ENCODE data around the gene AKR1C1.
A peak's percentile ranks its signal among the peaks of the same experiment; 100 is the strongest.
"Not testable (repeated sequence)": the region's sequence is repeated elsewhere in the genome, so short reads cannot be mapped to it uniquely, and the experiment has no call there.

Gene AKR1C1

DNA sequence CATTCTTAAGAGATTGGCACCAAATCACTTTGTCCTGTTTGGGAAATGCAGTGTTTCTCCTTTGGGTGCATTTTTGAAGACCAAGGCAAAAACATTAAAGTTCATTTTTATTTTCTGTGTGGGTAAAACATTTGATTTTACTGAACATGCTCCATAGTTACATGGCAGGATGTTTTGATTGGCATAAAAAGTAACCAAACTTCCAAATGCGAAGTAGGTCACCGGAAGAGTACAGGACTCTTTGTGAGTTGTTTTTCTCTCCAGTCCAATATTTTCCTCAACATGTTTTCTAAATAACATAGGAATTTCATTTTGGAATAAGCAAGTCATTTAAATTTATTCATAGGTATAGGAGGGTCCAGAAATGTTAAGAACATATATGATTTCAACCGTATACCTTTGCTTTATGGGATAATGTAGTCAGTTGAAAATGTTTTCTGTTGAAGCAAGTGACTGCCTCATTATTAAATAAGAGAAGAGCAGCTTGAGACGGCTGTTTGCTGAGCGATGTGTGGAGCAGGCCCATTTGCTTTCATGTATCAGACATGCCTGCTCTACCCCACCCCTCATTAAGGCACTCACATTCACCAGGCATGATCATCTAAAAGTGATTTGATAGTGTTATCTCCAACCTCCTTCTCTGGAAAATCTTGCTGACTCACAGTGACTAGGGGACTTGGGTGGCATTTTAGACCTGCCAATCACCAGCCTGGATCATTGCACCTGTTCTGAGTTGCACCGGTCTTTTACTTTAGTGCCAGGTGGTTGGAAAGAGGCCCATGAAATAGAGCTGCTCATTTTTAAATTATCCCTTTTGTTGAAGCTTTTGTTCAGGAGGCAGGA lies 56.8 kb downstream of the AKR1C1 start:
- DNase-seq: peak; percentile 90 to 93

DNA sequence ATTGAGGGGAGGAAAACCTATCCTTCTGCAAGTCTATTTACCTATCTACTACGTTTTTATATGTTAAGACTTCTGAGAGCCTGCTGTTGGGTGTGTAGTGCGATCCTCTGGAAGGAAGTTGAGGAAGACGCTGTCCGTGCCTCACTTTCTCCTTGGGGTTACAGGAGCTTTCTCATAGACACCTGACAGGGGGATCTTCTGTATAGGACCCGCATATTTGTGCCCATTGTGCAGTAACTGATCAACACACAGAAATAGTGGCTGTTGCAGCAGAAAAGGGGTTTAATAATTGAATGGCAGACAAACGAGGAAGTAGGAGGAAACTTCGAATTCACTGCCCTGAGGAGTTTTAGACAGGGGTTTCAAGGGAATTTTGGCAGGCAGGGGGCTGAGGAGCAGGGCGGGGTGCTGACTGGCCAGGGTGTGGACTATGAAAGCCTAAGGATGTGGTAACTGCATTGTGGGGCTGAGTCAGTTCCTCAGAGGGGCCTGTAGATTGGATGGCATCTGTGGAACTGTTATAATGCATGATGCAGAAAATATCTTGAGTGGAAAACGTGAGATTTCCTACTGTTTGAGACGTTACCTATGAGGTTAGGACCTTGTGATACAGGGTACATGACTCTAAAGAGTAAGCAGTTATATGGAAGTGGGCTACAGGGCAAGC lies 58.5 kb downstream of the AKR1C1 start:
- not testable (repeated sequence) for DNase-seq

GRCh38 chr10:5023177-5023805 lies 60.1 kb downstream of the AKR1C1 start:
- DNase-seq: no peak

DNA sequence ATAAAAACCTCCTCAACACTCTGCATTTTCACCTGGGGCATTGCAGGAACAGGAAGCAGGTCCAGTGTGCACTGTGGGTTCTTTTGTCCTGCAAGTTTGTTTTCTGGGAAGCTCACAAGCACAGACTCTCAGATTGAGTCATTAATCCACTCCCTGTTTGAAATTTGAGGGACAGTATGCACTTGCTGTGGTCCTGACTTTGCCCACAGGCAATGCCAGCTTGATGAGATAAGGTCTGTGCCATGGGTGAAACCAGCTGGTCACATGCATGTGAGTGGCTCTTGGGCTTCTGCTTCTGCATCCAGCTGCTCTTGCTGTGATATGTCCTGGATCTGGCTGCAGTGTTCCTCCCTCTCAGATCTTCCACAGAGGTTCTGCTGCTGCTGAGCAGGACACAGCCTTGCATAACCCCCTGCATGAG lies 62.3 kb downstream of the AKR1C1 start:
- peak in 1 of 2 experiments; percentile 42 for DNase-seq

- DNase-seq: no peak
Measured at GRCh38 chr10:5030989-5031388, 67.8 kb downstream of the AKR1C1 start.

DNA sequence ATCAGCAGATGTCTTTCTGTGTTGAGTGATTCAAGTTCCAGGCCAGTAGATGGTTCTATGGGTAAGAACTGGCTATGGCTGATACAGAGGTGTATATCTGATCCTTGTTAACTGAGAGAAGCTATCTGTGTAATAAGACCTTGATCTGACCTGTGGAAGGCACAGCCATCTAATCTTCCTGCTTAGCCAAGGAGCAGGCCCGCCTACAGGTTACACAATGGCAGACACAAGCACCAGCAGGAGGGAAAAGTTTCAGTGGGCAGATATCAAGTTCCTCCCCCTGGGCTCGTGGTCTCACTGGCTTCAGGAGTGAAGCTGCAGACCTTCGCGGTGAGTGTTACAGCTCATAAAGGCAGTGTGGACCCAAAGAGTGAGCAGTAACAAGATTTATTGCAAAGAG lies 68.4 kb downstream of the AKR1C1 start:
- DNase-seq: not testable (repeated sequence)

GRCh38 chr10:5032444-5032843 lies 69.2 kb downstream of the AKR1C1 start:
- not testable (repeated sequence) for DNase-seq

All from SHP77 (cell line).